Activated naive CD4-positive, alpha-beta T cell treated with anti-CD3 and anti-CD28 coated beads, Interleukin-2, amount 50 U/mL, for 24 hours (primary cell): ENCODE measurements around the gene SESN3.
"Not testable (repeated sequence)": the region's sequence is repeated elsewhere in the genome, so short reads cannot be mapped to it uniquely, and the experiment has no call there.

Source experiments
- H3K27ac Mint-ChIP-seq: one replicate; pipeline ENCODE4 v1.8.0; 2021; ENCODE audit warnings: mild to moderate bottlenecking, mixed read lengths
- H3K27me3 Mint-ChIP-seq: one replicate; pipeline ENCODE4 v1.8.0; 2021; ENCODE audit warnings: mixed read lengths
- H3K36me3 Mint-ChIP-seq: one replicate; pipeline ENCODE4 v1.8.0; 2021; ENCODE audit warnings: mixed read lengths
- H3K4me1 Mint-ChIP-seq: one replicate; pipeline ENCODE4 v1.8.0; 2021; ENCODE audit warnings: mixed read lengths
- H3K4me3 Mint-ChIP-seq: one replicate; pipeline ENCODE4 v1.8.0; 2021; ENCODE audit warnings: mild to moderate bottlenecking, mixed read lengths
- H3K9me3 Mint-ChIP-seq: one replicate; pipeline ENCODE4 v1.8.0; 2021; ENCODE audit warnings: mixed read lengths

Gene SESN3

DNA sequence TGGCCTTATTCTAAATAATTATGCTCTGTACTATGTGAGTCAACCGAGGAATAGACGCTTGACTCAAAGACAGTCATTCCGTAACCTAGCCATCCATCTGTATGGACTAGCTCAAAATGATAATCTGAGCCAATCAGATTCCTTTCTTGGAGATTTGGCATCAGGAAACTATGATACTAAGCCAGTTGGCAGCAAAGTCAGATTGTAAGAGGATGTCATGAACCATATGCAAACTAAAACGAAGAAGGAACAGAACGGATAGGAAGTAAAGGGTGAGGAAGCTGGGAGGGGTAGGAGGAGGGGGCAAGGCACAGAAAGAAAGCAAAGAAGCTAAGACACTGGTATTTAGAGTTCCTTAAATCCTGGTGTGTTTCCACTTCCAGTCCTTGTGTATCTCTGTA lies 10.7 kb upstream of the SESN3 start:
- Mint-ChIP-seq H3K36me3 (no peaks in the 10 kb centered on the region), H3K27ac (no peak overlapping the region), H3K27me3 (no peaks in the 10 kb centered on the region), H3K9me3 (no peaks in the 10 kb centered on the region), H3K4me1 (peaks cover 26% of the 10 kb centered on the region), H3K4me3 (no peak overlapping the region)

DNA sequence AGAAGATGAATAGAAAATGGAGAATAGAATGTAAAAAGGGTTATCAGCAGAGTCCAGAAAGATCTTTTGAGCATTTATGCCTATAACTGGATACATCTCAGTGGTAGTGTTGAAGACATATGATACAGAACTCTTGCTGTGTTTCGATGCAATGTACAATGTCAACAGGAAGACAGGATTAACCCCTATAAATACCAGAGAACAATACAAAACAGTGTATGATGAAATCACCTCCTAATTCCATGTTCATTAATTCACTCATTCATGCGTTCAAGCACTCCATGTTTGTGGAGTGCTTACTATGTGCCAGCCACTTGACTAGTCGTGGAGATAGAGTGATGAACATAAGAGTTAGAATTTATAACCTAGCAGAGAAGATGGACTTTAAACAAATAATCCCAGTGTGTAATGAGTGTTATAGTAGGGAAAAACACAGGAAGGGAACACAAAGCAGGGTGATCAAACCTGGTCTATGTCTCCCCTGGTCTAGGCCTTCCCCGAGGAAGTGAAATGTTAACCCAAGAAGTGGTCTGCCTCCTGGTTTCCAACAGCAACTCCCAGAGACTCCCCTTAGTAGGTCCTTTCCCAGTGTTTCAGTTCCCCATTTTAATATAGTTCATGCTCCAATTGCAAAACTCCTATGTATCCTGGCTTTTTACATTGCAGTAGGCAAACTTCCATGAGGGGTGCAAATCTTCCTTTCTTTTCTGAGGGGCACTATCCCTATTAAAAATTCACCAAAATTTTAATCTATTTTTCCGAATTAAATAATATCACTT lies 9.1 kb upstream of the SESN3 start:
- Mint-ChIP-seq H3K4me1 (peaks cover 31% of the 10 kb centered on the region), H3K9me3 (no peaks in the 10 kb centered on the region), H3K36me3 (no peaks in the 10 kb centered on the region), H3K27ac (no peak overlapping the region), H3K27me3 (no peaks in the 10 kb centered on the region), H3K4me3 (no peak overlapping the region)

DNA sequence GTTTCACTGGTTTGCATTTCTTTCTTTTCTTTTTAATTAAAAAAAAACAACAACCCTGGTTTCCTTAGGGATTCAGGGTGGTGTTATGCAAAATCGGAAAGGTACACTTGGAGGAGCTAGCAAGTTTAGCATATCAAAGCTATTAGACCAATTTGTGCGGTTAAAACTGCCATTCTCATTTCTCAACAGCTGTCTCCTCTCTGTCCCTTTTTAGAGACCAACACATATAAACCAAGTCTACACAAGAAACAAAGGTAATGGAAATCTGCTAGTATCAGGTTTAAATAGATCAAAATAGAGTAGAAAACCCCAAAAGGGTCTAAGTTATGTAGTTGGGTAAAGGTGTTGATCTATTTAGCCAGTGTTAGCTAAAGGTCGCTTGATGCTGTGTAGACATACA lies 1.7 kb upstream of the SESN3 start:
- Mint-ChIP-seq H3K4me1 (peaks cover 59% of the 10 kb centered on the region), H3K36me3 (no peaks in the 10 kb centered on the region), H3K9me3 (no peaks in the 10 kb centered on the region), H3K27ac (no peak overlapping the region), H3K4me3 (no peak overlapping the region), H3K27me3 (no peaks in the 10 kb centered on the region)

DNA sequence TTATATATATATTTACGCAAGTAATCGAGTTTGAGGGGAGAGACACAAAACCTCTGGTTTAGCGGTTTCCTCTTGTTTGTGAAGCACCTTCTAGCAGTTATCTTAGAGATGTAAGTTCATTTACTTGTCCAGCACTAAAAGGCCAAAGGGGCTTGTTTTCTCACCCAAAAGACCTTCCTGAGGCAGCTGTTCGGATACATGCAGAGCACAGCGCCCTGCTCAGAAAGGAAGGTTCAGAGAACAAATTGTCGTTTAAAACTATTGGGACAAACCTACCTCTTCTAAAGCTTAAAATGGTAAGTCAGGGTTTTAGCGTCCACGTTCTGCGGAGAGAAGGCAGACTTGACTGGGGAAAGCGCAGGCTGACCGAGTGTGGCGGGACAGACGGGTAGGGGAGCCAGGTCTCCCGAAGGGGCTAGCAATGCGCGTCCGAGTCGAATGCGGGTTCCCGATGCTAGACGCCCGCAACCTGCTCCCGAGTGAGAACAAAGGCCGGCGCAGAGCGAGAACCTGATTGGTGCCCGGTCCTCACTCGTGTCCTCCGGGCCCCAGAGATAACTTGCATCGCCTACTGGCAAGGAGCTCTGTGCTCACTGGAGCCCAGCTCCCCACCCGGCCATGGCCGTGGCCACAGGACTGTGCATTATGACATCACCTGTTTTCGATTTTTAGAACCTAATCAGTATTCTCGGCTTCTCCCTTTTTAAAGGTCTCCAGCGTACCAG lies 1.0 kb upstream of the SESN3 start:
- H3K4me3 Mint-ChIP-seq = no peak overlapping the region
- H3K4me1 Mint-ChIP-seq = peaks cover 64% of the 10 kb centered on the region
- no peak overlapping the region for H3K27ac Mint-ChIP-seq
- H3K9me3 Mint-ChIP-seq = no peaks in the 10 kb centered on the region
- no peaks in the 10 kb centered on the region for H3K36me3 Mint-ChIP-seq
- no peaks in the 10 kb centered on the region for H3K27me3 Mint-ChIP-seq

DNA sequence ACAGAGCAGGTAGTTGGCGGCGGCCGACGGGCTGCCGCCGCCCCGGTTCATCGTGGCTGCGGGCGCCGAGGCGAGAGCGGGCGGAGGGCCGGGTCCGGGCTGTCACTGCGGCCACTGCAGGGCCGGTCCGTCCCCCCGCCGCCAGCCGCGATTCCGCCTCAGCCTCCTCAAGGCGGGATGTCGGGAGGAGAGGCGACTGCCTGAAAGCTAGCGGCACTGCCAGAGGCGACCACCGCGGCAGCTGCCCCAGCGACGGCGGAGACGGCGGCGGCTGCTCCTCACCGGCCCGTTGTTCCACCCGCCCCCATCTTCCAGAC lies 234 bp downstream of the SESN3 start:
- no peaks in the 10 kb centered on the region for H3K9me3 Mint-ChIP-seq
- H3K27ac Mint-ChIP-seq = no peak overlapping the region
- no peaks in the 10 kb centered on the region for H3K27me3 Mint-ChIP-seq
- H3K4me3 Mint-ChIP-seq = peak overlapping the region; percentile 91
- peaks cover 70% of the 10 kb centered on the region for H3K4me1 Mint-ChIP-seq
- peaks cover 3% of the 10 kb centered on the region for H3K36me3 Mint-ChIP-seq

DNA sequence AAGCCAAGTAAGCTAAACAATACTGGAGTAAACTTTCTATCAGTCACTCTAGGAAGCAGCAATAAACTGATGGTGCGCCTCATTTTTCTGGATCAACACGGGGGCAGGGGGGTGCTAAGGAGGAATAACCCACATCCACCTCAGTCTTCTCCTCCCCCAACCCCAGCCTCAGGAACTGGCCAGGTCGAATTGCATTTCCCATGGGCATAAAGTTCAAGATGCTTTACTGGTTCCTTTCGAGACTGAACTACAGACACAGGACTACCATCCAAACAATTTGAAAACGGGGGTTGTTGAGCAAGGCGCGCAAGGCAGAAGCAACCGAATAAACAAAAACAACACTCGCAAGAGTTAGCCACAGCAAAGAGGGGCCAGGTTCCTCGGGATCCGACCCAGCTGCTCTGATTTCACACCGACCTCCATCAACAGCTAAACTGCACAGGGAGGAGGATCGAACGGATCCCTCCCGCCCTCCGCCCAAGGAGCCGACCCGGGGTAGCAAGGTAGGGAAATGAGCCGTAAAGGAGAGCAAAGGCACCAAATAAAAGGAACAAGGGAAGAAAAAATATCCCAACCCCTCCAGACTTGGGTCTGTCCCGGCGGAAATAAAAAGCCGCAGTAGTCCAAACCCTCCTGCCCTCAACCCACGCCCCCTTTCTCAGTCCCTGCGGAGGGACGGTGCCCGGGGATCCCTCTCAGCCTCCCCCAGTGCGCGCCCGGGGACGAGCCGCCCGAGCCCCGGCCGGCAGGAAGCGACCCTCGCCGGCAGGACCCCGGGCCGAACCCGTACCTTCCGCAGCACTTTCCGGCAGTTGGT lies 801 bp downstream of the SESN3 start:
- Mint-ChIP-seq H3K4me3 (peak overlapping the region; percentile 91), H3K27me3 (no peaks in the 10 kb centered on the region), H3K9me3 (no peaks in the 10 kb centered on the region), H3K36me3 (peaks cover 4% of the 10 kb centered on the region), H3K27ac (peak overlapping the region; percentile 82), H3K4me1 (peaks cover 70% of the 10 kb centered on the region)

DNA sequence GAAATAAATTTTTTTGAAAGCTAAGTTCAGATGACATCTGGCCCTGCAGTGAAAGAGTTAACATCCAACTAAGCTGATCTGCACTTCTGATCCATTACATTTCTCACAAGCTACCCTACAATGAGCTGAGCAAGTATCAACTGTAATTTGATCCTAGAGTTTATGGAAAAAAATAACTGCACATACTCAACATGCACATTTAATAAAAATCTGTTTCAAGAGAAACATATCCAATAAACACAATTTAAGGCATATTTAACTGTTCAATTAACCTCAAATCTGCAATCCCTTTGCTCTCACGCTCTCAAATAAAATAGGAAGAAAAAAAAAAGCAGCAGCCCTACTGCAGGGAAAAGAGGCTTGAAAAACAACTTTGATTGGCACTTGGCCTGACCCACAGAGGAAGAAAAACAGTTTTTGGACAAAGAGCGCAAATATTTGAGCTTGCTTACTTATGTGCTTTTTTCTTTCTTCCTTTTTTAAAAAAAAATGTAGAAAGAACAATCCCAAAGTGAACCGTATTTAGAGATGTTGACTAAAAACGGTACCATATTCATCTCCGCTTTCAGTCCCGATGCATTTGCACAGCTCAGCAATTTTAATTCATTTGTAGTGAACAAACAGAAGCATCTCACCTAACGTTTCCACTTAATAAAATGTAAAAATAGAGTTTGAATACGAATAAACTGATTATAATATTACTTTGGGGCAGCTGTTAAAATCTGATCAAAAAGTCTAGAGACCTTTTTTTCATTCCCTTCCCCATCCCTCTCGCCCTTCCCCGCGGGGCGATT lies 1.6 kb downstream of the SESN3 start:
- Mint-ChIP-seq H3K9me3 (no peaks in the 10 kb centered on the region), H3K36me3 (peaks cover 6% of the 10 kb centered on the region), H3K27me3 (no peaks in the 10 kb centered on the region), H3K27ac (peak overlapping the region; percentile 82), H3K4me1 (peaks cover 70% of the 10 kb centered on the region), H3K4me3 (peak overlapping the region; percentile 91)

DNA sequence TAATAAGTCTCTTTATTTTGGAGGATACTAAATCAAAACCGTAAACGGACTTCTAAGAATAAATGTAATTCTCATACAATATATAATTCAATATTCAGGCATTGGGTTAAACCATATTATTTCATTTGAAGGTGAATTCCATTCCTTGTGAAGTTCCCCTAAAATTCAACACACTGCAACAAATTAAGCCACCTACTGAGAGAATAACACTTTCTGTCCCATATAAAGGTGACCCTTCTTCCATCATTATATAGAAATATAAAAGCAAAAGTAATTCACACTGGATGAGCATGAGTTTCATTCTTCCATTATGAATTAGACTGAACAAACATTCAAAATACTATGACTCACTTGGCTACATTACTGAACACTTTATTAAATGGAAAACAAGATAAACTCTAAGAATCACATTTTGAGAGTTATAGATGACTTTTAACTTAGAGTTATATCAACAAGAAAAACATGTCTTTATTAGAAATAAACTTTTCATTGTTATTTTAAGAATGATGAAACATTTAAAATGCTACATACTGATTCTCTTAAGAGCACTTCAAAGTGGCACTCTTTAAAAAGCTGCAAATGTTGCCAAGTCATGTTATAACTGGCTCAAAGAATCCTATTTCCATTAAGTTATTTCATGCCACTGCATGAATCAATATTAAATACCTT lies 2.8 kb downstream of the SESN3 start:
- H3K27me3 Mint-ChIP-seq = no peaks in the 10 kb centered on the region
- peak overlapping the region; percentile 79 for H3K4me3 Mint-ChIP-seq
- H3K4me1 Mint-ChIP-seq = peaks cover 69% of the 10 kb centered on the region
- no peaks in the 10 kb centered on the region for H3K9me3 Mint-ChIP-seq
- H3K36me3 Mint-ChIP-seq = peaks cover 11% of the 10 kb centered on the region
- H3K27ac Mint-ChIP-seq = peak overlapping the region; percentile 86

DNA sequence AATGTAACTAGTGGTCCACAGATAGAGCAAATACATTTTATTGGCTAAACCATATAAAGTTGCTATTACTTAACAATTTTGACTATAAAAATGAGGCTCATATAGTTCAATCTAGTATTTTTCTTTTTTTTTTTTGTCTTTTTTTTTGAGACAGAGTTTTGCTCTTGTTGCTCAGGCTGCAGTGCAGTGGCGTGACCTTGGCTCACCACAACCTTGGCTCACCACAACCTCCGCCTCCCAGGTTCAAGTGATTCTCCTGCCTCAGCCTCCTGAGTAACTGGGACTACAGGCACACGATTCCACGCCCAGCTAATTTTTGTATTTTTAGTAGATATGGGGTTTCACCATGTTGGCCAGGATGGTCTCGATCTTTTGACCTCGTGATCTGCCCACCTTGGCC lies 3.9 kb downstream of the SESN3 start:
- peaks cover 70% of the 10 kb centered on the region for H3K4me1 Mint-ChIP-seq
- H3K4me3 Mint-ChIP-seq = peak overlapping the region; percentile 60
- H3K9me3 Mint-ChIP-seq, H3K27me3 Mint-ChIP-seq: not testable (repeated sequence)
- peaks cover 13% of the 10 kb centered on the region for H3K36me3 Mint-ChIP-seq
- peak overlapping the region; percentile 84 for H3K27ac Mint-ChIP-seq

DNA sequence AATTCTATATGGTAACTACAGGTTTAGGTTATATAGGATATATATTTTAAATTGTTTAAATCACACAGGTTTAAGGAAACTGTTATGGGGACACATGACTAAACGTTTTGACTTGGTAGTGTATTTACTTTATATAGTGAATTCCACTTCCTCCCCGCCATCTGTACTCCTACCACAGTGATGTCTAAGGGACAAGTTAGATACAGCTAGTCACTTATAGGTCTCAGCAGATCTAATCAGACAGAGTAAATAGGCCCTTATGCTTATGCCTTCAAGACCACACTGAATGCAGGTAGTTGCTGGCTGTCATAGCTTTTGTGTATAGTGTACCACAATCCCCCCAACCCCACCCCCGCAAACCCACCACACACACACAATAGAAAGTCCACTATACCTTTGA lies 8.2 kb downstream of the SESN3 start:
- no peak overlapping the region for H3K4me3 Mint-ChIP-seq
- peaks cover 72% of the 10 kb centered on the region for H3K4me1 Mint-ChIP-seq
- H3K9me3 Mint-ChIP-seq = no peaks in the 10 kb centered on the region
- H3K27ac Mint-ChIP-seq = no peak overlapping the region
- H3K36me3 Mint-ChIP-seq = peaks cover 20% of the 10 kb centered on the region
- no peaks in the 10 kb centered on the region for H3K27me3 Mint-ChIP-seq

DNA sequence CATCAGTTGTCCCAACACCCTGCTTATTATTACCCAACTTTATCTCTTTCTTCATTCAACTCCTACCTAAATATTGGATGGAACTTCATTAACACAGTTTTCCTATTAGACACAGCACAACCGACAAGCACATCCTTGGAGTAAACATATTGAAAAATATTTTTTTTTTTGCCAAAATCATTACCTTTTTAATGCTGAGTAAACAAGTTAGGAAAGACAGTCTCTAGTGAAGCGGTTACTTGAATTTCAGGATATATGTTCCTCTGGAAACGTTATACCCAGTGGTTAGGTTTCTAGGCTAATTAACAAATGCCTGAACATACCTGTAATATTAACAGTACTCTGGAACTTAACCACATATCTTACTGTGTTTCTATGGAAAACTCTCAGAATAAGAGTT lies 11.4 kb downstream of the SESN3 start:
- H3K4me1 Mint-ChIP-seq = peaks cover 54% of the 10 kb centered on the region
- H3K4me3 Mint-ChIP-seq = no peak overlapping the region
- peaks cover 15% of the 10 kb centered on the region for H3K36me3 Mint-ChIP-seq

DNA sequence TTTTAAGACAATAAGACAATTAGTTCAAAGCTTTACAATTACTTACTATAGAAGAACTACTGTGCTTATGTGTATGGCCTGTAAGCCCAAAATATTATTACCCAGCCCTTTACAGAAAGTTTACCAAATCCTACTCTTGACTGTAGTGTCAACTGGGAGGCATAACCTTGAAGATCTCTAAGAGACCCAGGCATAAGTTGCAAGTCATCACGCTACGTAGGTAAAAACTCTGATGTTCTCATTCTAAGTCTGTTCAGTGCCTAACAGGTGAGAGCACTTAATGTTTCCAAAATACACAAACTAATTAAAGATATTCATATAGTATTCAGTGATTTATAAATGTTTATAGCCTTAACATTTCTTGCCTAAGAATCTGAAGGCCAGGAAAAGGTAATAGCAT lies 12.9 kb downstream of the SESN3 start:
- Mint-ChIP-seq H3K27ac (peak overlapping the region; percentile 41), H3K4me1 (peaks cover 52% of the 10 kb centered on the region), H3K27me3 (no peaks in the 10 kb centered on the region), H3K9me3 (no peaks in the 10 kb centered on the region), H3K4me3 (no peak overlapping the region), H3K36me3 (peaks cover 10% of the 10 kb centered on the region)

More for the DNA sequence above, 11.4 kb downstream of the SESN3 start:
- Mint-ChIP-seq H3K9me3 (no peaks in the 10 kb centered on the region), H3K27me3 (no peaks in the 10 kb centered on the region), H3K27ac (peak overlapping the region; percentile 60)

DNA sequence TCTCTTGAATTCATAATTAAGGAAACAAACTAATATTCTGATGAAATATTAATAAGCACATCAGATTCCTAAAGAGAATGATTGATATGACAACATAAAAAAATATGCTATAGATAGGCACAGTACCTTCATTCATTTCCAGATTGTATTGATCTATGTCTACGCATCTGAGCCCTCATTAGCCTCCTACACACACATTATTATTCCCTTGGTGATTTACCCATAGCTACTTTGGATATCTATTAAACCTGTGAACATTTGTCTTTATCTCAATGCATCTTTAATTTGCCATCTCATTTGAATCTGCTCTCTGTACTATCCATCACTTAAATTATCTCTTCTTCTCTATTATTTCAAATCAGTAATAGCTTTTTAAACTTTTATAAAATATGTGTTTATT lies 18.4 kb downstream of the SESN3 start:
- peaks cover 47% of the 10 kb centered on the region for H3K4me1 Mint-ChIP-seq
- peaks cover 17% of the 10 kb centered on the region for H3K36me3 Mint-ChIP-seq
- H3K9me3 Mint-ChIP-seq = no peaks in the 10 kb centered on the region
- no peaks in the 10 kb centered on the region for H3K27me3 Mint-ChIP-seq
- H3K27ac Mint-ChIP-seq = peak overlapping the region; percentile 77
- H3K4me3 Mint-ChIP-seq = no peak overlapping the region

DNA sequence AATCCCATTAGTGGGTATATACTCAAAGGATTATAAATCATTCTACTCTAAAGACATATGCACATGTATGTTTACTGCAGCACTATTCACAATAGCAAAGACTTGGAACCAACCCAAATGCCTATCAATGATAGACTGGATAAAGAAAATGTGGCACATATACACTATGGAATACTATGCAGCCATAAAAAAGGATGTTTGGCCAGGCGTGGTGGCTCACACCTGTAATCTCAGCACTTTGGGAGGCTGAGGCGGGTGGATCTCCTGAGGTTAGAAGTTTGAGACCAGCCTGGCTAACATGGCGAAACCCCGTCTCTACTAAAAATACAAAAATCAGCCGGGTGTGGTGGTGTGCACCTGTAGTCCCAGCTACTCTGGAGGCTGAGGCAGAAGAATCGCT lies 21.5 kb downstream of the SESN3 start:
- Mint-ChIP-seq H3K4me1 (peaks cover 63% of the 10 kb centered on the region), H3K36me3 (peaks cover 20% of the 10 kb centered on the region)
- H3K27ac Mint-ChIP-seq, H3K9me3 Mint-ChIP-seq, H3K4me3 Mint-ChIP-seq, H3K27me3 Mint-ChIP-seq: not testable (repeated sequence)
